ENCODE results near the gene RETREG3.

DNA sequence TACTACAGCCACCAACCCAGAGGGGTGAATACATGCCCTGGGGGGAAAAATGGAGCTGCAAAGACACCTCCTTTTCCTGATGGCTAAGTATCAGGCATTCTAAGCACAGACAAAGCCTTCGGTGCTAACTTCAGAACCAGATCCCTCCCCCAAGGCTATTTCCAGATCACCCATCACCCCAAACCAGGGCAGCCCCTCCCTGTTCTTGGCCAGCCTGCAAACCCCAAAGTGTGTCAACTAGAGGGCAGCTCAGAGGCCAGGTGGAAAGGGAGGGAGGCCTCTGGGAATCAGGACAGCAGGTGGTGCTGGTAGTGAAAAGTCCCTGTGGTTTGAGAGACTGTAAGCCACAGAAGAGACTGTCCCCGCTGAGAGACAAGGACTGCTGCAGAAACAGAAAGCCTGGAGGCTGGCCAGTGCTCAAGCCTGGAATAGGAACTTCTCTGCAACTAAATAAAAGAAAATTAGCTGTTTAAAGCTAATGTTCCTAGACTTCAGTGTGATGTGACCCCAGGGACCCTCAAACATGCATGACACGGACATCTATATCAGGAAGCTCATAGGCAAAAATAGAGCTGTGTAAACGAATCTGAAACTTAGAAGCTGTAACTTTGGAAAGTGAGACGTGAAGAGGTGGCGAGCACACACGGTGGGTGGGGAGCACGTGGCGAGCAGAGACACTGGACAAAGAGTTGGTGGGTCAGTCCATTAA lies 9.4 kb upstream of the RETREG3 start:
- TF ChIP-seq ZNF383 (CRISPR knock-in tag; IDR thresholded peaks at IDR 0.05; ENCODE audit: borderline replicate concordance): no peak
- no peak for TF ChIP-seq ZNF879 (CRISPR knock-in tag; IDR thresholded peaks at IDR 0.05)
- TF ChIP-seq, protein P1, sequence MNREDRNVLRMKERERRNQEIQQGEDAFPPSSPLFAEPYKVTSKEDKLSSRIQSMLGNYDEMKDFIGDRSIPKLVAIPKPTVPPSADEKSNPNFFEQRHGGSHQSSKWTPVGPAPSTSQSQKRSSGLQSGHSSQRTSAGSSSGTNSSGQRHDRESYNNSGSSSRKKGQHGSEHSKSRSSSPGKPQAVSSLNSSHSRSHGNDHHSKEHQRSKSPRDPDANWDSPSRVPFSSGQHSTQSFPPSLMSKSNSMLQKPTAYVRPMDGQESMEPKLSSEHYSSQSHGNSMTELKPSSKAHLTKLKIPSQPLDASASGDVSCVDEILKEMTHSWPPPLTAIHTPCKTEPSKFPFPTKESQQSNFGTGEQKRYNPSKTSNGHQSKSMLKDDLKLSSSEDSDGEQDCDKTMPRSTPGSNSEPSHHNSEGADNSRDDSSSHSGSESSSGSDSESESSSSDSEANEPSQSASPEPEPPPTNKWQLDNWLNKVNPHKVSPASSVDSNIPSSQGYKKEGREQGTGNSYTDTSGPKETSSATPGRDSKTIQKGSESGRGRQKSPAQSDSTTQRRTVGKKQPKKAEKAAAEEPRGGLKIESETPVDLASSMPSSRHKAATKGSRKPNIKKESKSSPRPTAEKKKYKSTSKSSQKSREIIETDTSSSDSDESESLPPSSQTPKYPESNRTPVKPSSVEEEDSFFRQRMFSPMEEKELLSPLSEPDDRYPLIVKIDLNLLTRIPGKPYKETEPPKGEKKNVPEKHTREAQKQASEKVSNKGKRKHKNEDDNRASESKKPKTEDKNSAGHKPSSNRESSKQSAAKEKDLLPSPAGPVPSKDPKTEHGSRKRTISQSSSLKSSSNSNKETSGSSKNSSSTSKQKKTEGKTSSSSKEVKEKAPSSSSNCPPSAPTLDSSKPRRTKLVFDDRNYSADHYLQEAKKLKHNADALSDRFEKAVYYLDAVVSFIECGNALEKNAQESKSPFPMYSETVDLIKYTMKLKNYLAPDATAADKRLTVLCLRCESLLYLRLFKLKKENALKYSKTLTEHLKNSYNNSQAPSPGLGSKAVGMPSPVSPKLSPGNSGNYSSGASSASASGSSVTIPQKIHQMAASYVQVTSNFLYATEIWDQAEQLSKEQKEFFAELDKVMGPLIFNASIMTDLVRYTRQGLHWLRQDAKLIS (CRISPR knock-in tag; IDR thresholded peaks at IDR 0.05): no peak
- no peak for TF ChIP-seq EP300 (IDR thresholded peaks at IDR 0.05; ENCODE audit: low read depth in 2 of 2, low read length in 2 of 2)
- TF ChIP-seq EP300 (CRISPR knock-in tag; IDR thresholded peaks at IDR 0.05; ENCODE audit: borderline replicate concordance): no peak
- TF ChIP-seq, protein P2, sequence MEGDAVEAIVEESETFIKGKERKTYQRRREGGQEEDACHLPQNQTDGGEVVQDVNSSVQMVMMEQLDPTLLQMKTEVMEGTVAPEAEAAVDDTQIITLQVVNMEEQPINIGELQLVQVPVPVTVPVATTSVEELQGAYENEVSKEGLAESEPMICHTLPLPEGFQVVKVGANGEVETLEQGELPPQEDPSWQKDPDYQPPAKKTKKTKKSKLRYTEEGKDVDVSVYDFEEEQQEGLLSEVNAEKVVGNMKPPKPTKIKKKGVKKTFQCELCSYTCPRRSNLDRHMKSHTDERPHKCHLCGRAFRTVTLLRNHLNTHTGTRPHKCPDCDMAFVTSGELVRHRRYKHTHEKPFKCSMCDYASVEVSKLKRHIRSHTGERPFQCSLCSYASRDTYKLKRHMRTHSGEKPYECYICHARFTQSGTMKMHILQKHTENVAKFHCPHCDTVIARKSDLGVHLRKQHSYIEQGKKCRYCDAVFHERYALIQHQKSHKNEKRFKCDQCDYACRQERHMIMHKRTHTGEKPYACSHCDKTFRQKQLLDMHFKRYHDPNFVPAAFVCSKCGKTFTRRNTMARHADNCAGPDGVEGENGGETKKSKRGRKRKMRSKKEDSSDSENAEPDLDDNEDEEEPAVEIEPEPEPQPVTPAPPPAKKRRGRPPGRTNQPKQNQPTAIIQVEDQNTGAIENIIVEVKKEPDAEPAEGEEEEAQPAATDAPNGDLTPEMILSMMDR (CRISPR knock-in tag; IDR thresholded peaks at IDR 0.05): peak; percentile 90
- no peak for TF ChIP-seq SPEN (CRISPR knock-in tag; IDR thresholded peaks at IDR 0.05; ENCODE audit: low read depth)
- TF ChIP-seq FOXK2 (IDR thresholded peaks at IDR 0.05): no peak
- TF ChIP-seq ZNF841 (CRISPR knock-in tag; IDR thresholded peaks at IDR 0.05; ENCODE audit: borderline replicate concordance): no peak
- TF ChIP-seq ZNF326 (CRISPR knock-in tag; IDR thresholded peaks at IDR 0.05; ENCODE audit: borderline replicate concordance): no peak

All from HepG2 (cell line).